ENCODE data around the gene EOLA1.

EOLA1 gene

GRCh38 chrX:149506349-149506748 is 34.5 kb upstream of the EOLA1 start:
- DNase-seq (ENCODE audit: low read depth), result no peak
- TF ChIP-seq, protein P1, sequence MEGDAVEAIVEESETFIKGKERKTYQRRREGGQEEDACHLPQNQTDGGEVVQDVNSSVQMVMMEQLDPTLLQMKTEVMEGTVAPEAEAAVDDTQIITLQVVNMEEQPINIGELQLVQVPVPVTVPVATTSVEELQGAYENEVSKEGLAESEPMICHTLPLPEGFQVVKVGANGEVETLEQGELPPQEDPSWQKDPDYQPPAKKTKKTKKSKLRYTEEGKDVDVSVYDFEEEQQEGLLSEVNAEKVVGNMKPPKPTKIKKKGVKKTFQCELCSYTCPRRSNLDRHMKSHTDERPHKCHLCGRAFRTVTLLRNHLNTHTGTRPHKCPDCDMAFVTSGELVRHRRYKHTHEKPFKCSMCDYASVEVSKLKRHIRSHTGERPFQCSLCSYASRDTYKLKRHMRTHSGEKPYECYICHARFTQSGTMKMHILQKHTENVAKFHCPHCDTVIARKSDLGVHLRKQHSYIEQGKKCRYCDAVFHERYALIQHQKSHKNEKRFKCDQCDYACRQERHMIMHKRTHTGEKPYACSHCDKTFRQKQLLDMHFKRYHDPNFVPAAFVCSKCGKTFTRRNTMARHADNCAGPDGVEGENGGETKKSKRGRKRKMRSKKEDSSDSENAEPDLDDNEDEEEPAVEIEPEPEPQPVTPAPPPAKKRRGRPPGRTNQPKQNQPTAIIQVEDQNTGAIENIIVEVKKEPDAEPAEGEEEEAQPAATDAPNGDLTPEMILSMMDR (conservative IDR thresholded peaks at IDR 0.05; ENCODE audit: low read depth, low read length), result no peak
- H3K4me3 ChIP-seq (ENCODE audit: low read depth, low read length), result no peak overlapping the region

DNA sequence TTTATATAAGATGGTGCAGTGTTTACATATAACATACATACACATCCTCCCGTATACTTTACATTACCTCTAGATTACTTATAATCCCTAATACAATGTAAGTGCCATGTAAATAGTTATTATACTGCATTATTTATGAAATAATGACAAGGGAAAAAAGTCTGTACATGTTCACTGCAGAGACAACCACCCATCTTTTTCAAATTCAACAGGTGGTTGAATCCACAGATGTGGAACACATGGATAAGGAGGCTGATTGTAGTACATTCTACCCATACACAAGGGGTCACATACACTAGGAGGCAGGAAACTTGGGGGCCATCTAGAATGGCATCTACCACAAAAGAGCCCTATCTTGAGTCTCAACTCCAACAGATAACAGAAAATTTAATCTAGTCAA is 32.3 kb upstream of the EOLA1 start:
- H3K4me3 ChIP-seq (ENCODE audit: low read depth, low read length), result no peak overlapping the region
- TF ChIP-seq, protein P1 (conservative IDR thresholded peaks at IDR 0.05; ENCODE audit: low read depth, low read length), result no peak
- no peak for DNase-seq (ENCODE audit: low read depth)

GRCh38 chrX:149510386-149510785 is 30.4 kb upstream of the EOLA1 start:
- DNase-seq (ENCODE audit: low read depth), result no peak
- TF ChIP-seq, protein P1 (conservative IDR thresholded peaks at IDR 0.05; ENCODE audit: low read depth, low read length), result peak; percentile 34
- H3K4me3 ChIP-seq (ENCODE audit: low read depth, low read length), result no peak overlapping the region

GRCh38 chrX:149511081-149511480 is 29.7 kb upstream of the EOLA1 start:
- no peak for DNase-seq (ENCODE audit: low read depth)
- TF ChIP-seq, protein P1 (conservative IDR thresholded peaks at IDR 0.05; ENCODE audit: low read depth, low read length), result no peak
- H3K4me3 ChIP-seq (ENCODE audit: low read depth, low read length), result no peak overlapping the region

DNA sequence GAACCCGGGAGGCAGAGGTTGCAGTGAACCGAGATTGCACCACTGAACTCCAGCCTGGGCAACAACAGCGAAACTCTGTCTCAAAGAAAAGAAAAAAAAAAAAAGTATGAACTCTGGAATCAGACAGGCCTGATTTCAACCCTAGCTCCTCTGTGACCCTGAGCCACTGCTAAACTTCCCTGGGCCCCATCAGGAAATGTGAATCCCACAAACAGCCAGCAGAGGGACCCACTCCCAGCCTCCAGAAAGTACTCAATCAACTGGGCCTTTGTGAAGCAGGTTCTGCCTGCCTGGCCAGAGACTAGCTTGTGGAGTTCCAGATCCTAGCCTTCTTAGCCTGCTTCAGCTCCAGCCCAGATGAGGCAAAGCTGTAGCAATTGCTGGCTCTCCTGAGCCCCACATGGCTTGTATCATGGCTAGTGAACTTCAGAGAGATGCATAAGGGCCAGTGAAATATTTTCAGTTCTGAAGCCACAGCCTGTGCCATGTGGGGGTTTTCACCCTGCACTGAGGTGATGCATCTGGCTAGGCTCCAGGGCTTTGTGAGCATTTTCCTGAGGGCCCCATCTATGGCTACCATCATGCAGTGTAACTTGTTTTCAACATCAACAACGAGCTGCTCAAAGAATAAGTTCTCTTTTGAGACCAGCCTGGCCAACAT is 28.5 kb upstream of the EOLA1 start:
- H3K4me3 ChIP-seq (ENCODE audit: low read depth, low read length), result no peak overlapping the region
- TF ChIP-seq, protein P1 (conservative IDR thresholded peaks at IDR 0.05; ENCODE audit: low read depth, low read length), result peak; percentile 77
- DNase-seq (ENCODE audit: low read depth), result peak; percentile 64

DNA sequence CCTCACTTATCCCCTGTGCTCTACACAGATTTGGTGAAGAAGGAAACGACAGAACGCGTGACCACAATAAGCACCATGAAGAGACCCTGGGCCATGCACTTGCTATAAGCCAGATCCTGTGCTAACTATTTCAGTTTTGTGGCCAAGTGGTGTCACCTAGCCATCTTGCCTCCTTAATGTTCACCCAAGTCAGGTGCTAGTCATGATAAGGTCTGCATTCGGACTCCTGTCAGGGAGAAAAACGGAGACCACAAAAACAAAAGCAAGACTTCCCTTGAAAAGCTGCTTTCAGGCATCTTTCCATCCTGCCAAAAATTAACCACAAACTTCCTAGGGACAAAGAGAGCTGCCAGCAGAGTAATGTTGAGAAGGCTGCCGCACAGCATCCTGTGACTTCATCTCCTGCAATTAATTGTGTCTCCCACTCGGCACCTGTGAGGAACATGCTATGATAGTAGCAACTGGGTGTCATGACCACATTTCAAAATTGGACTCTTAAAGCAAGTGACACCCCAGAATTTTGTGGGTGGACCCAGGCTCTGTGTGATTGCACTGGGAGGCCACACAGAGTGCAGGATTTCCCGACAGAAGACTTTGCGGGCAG is 26.9 kb upstream of the EOLA1 start:
- H3K4me3 ChIP-seq (ENCODE audit: low read depth, low read length), result no peak overlapping the region
- TF ChIP-seq, protein P1 (conservative IDR thresholded peaks at IDR 0.05; ENCODE audit: low read depth, low read length), result no peak
- no peak for DNase-seq (ENCODE audit: low read depth)

All from choroid plexus epithelial cell (primary cell).